Dermis blood vessel endothelial cell (primary cell): ENCODE results near the gene E2F4. TPM values are rescaled to one million over a fixed set of nuclear protein-coding genes. Genes with fewer than 3 reads are reported as not detected.

Experiments used
- total RNA-seq: library from RNA; depleted of rRNA; stranded (reverse); fragments of >200 nt; gene quantifications from 2 replicates; pipeline ENCODE4 v1.2.3, GENCODE V29; 2014

The E2F4 gene
- total RNA-seq, 1 donor from 2014 or later: 93.1 TPM

Other genes starting within 250 kb of the E2F4 start
- not detected in 2 replicates for gene CES3, start 230.9 kb upstream of the E2F4 start, total RNA-seq
- gene CES4A, start 203.6 kb upstream of the E2F4 start, total RNA-seq: 1.4 and 1.7 TPM in 2 replicates
- 96.5 and 124 TPM in 2 replicates for gene CBFB, start 163.0 kb upstream of the E2F4 start, total RNA-seq
- 14.8 and 22.3 TPM in 2 replicates for gene PHAF1, start 82.2 kb upstream of the E2F4 start, total RNA-seq
- 3.5 and 5.3 TPM in 2 replicates for gene B3GNT9, start 41.2 kb upstream of the E2F4 start, total RNA-seq
- gene TRADD, start 32.2 kb upstream of the E2F4 start, total RNA-seq: 18.2 and 26.5 TPM in 2 replicates
- gene FBXL8, start 32.2 kb upstream of the E2F4 start, total RNA-seq: 7.8 and 9.0 TPM in 2 replicates
- gene HSF4, start 27.4 kb upstream of the E2F4 start, total RNA-seq: 0.65 and 2.0 TPM in 2 replicates
- 8.6 and 8.8 TPM in 2 replicates for gene NOL3, start 21.6 kb upstream of the E2F4 start, total RNA-seq
- 7.1 and 11.4 TPM in 2 replicates for gene MATCAP1, start 8.2 kb upstream of the E2F4 start, total RNA-seq
- 45.8 and 50.7 TPM in 2 replicates for gene EXOC3L1, start 2.0 kb upstream of the E2F4 start, total RNA-seq
- 0.74 and 1.9 TPM in 2 replicates for gene ELMO3, start 7.0 kb downstream of the E2F4 start, total RNA-seq
- 21.1 and 31.7 TPM in 2 replicates for gene TMEM208, start 35.0 kb downstream of the E2F4 start, total RNA-seq
- gene FHOD1, start 55.3 kb downstream of the E2F4 start, total RNA-seq: 25.5 and 37.4 TPM in 2 replicates
- gene SLC9A5, start 56.8 kb downstream of the E2F4 start, total RNA-seq: 0.56 and 1.2 TPM in 2 replicates
- gene PLEKHG4, start 87.4 kb downstream of the E2F4 start, total RNA-seq: 10.0 and 16.5 TPM in 2 replicates
- under 0.01 TPM in 1 of 2 replicates, not detected in the other for gene KCTD19, start 134.6 kb downstream of the E2F4 start, total RNA-seq
- gene LRRC36, start 134.7 kb downstream of the E2F4 start, total RNA-seq: not detected in 2 replicates
- gene TPPP3, start 201.3 kb downstream of the E2F4 start, total RNA-seq: 0.19 TPM in 1 of 2 replicates, not detected in the other
- gene ZDHHC1, start 224.3 kb downstream of the E2F4 start, total RNA-seq: 3.7 and 6.3 TPM in 2 replicates
- gene HSD11B2, start 239.0 kb downstream of the E2F4 start, total RNA-seq: 0.23 TPM in 1 of 2 replicates, not detected in the other